OCI-LY7 (cell line): ENCODE results near the gene EPAS1.

Source experiments
- CTCF ChIP-seq: fragments of 200-600 bp; sonication (generic); conservative IDR thresholded peaks from 2 replicates; pipeline ENCODE4 v1.5.1; 2014; ENCODE audit warnings: mild to moderate bottlenecking, antibody characterized with exemption, low read length, moderate library complexity, mixed read lengths
- EZH2phosphoT487 ChIP-seq: fragments of 200-600 bp; sonication (generic); IDR thresholded peaks from 2 replicates; pipeline ENCODE4 v1.6.1; 2018; ENCODE audit warnings: low read depth, borderline replicate concordance, mild to moderate bottlenecking, mixed run types, antibody characterized with exemption, low read length, moderate library complexity, mixed read lengths

- TF ChIP-seq CTCF (no peak), EZH2phosphoT487 (no peak)
Observed at GRCh38 chr2:46368401-46368800, 71.2 kb downstream of the EPAS1 start.
